ENCODE measurements around the gene CDH4. TPM values are rescaled to one million over a fixed set of nuclear protein-coding genes. Genes with fewer than 3 reads are reported as not detected.

Gene CDH4
- total RNA-seq, 1 donor from 2014 or later = not detected

GRCh38 chr20:61238813-61239212 lies 13.2 kb upstream of the CDH4 start:
- CTCF ChIA-PET = no interaction called here

GRCh38 chr20:61240814-61241213 lies 11.2 kb upstream of the CDH4 start:
- CTCF ChIA-PET = no interaction called here

More at GRCh38 chr20:61238813-61239212, 13.2 kb upstream of the CDH4 start:
- DNase-seq (no peak), ATAC-seq (ENCODE audit: low read depth) (no peak)
- Mint-ChIP-seq H3K4me1 (no peaks in the 10 kb centered on the region), H3K27ac (no peak overlapping the region), H3K4me3 (no peak overlapping the region), H3K27me3 (no peaks in the 10 kb centered on the region), H3K36me3 (ENCODE audit: low read depth) (no peaks in the 10 kb centered on the region), H3K9me3 (peaks cover 4% of the 10 kb centered on the region)
- intact Hi-C loops (cut with micrococcal nuclease) = no loop called here
- POLR2A ChIA-PET = no interaction called here
- no peak for TF ChIP-seq CTCF (IDR thresholded peaks at IDR 0.05)

GRCh38 chr20:61244213-61244612 lies 7.8 kb upstream of the CDH4 start:
- Mint-ChIP-seq H3K27ac (no peak overlapping the region), H3K36me3 (ENCODE audit: low read depth) (no peaks in the 10 kb centered on the region), H3K27me3 (peaks cover 2% of the 10 kb centered on the region), H3K4me1 (no peaks in the 10 kb centered on the region), H3K4me3 (no peak overlapping the region), H3K9me3 (peaks cover 4% of the 10 kb centered on the region)
- ChIA-PET CTCF (no interaction called here), POLR2A (no interaction called here)
- no peak for ATAC-seq (ENCODE audit: low read depth)
- no peak for TF ChIP-seq CTCF (IDR thresholded peaks at IDR 0.05)
- no peak for DNase-seq
- intact Hi-C loops (cut with micrococcal nuclease) = no loop called here

More at GRCh38 chr20:61240814-61241213, 11.2 kb upstream of the CDH4 start:
- Mint-ChIP-seq H3K36me3 (ENCODE audit: low read depth) (no peaks in the 10 kb centered on the region), H3K4me3 (no peak overlapping the region), H3K27ac (no peak overlapping the region), H3K9me3 (peaks cover 4% of the 10 kb centered on the region), H3K4me1 (no peaks in the 10 kb centered on the region), H3K27me3 (no peaks in the 10 kb centered on the region)
- POLR2A ChIA-PET = no interaction called here
- intact Hi-C loops (cut with micrococcal nuclease) = no loop called here
- no peak for DNase-seq
- no peak for ATAC-seq (ENCODE audit: low read depth)
- no peak for TF ChIP-seq CTCF (IDR thresholded peaks at IDR 0.05)

- CTCF ChIA-PET = no interaction called here
- H3K4me1 Mint-ChIP-seq = no peaks in the 10 kb centered on the region
- DNase-seq (no peak), ATAC-seq (ENCODE audit: low read depth) (no peak)
- H3K9me3 Mint-ChIP-seq = no peaks in the 10 kb centered on the region
- no peaks in the 10 kb centered on the region for H3K36me3 Mint-ChIP-seq (ENCODE audit: low read depth)
- H3K27ac Mint-ChIP-seq = no peak overlapping the region
- no peak overlapping the region for H3K4me3 Mint-ChIP-seq
- POLR2A ChIA-PET = no interaction called here
- intact Hi-C loops (cut with micrococcal nuclease) = no loop called here
- TF ChIP-seq CTCF (IDR thresholded peaks at IDR 0.05) = no peak
- peaks cover 22% of the 10 kb centered on the region for H3K27me3 Mint-ChIP-seq
These were observed 5.8 kb upstream of the CDH4 start for GRCh38 chr20:61246269-61246668.

- ChIA-PET POLR2A (no interaction called here), CTCF (no interaction called here)
- no peak for TF ChIP-seq CTCF (IDR thresholded peaks at IDR 0.05)
- no peaks in the 10 kb centered on the region for H3K36me3 Mint-ChIP-seq (ENCODE audit: low read depth)
- H3K27me3 Mint-ChIP-seq = peaks cover 36% of the 10 kb centered on the region
- intact Hi-C loops (cut with micrococcal nuclease) = no loop called here
- H3K27ac Mint-ChIP-seq = no peak overlapping the region
- H3K4me1 Mint-ChIP-seq = peaks cover 1% of the 10 kb centered on the region
- H3K4me3 Mint-ChIP-seq = no peak overlapping the region
- ATAC-seq (ENCODE audit: low read depth) (no peak), DNase-seq (no peak)
- no peaks in the 10 kb centered on the region for H3K9me3 Mint-ChIP-seq
These were observed 2.4 kb upstream of the CDH4 start for GRCh38 chr20:61249626-61250025.

All from activated B cell treated with CpG ODN at 0.5 μM for 24 hours (primary cell).